ENCODE measurements around the gene C10orf120.

The C10orf120 gene

DNA sequence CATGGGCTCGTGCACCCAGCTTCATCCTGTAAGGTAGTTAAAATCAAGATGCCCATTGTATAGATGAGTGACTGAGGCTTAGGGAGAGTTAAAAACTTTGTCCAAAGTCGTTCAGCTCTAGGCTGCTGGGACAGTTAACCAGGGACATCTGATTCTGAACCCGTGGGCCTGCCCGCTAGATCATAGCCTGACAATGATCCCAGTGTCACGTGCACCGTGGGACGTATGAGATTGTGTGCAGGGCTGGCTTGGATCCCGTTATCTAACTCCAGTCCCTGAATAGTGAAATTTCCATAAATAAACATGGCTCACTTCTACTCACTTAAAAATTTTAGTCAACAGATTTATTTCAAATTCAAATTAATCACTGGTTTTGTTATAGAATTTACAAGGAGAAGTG lies 24.9 kb downstream of the C10orf120 start:
- TF ChIP-seq, protein P1, sequence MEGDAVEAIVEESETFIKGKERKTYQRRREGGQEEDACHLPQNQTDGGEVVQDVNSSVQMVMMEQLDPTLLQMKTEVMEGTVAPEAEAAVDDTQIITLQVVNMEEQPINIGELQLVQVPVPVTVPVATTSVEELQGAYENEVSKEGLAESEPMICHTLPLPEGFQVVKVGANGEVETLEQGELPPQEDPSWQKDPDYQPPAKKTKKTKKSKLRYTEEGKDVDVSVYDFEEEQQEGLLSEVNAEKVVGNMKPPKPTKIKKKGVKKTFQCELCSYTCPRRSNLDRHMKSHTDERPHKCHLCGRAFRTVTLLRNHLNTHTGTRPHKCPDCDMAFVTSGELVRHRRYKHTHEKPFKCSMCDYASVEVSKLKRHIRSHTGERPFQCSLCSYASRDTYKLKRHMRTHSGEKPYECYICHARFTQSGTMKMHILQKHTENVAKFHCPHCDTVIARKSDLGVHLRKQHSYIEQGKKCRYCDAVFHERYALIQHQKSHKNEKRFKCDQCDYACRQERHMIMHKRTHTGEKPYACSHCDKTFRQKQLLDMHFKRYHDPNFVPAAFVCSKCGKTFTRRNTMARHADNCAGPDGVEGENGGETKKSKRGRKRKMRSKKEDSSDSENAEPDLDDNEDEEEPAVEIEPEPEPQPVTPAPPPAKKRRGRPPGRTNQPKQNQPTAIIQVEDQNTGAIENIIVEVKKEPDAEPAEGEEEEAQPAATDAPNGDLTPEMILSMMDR (IDR thresholded peaks at IDR 0.05; ENCODE audit: insufficient read depth, low read depth, low read length, missing control alignments), result no peak
- DNase-seq (ENCODE audit: low read depth), result no peak
- no peak overlapping the region for H3K4me3 ChIP-seq (ENCODE audit: low read depth, low read length)

GRCh38 chr10:122673731-122674130 lies 25.9 kb downstream of the C10orf120 start:
- TF ChIP-seq, protein P1 (IDR thresholded peaks at IDR 0.05; ENCODE audit: insufficient read depth, low read depth, low read length, missing control alignments), result no peak
- no peak for DNase-seq (ENCODE audit: low read depth)
- no peak overlapping the region for H3K4me3 ChIP-seq (ENCODE audit: low read depth, low read length)

- DNase-seq (ENCODE audit: low read depth), result no peak
- TF ChIP-seq, protein P1 (IDR thresholded peaks at IDR 0.05; ENCODE audit: insufficient read depth, low read depth, low read length, missing control alignments), result no peak
- H3K4me3 ChIP-seq (ENCODE audit: low read depth, low read length), result no peak overlapping the region
Observed at GRCh38 chr10:122673269-122673668, 26.4 kb downstream of the C10orf120 start.

DNA sequence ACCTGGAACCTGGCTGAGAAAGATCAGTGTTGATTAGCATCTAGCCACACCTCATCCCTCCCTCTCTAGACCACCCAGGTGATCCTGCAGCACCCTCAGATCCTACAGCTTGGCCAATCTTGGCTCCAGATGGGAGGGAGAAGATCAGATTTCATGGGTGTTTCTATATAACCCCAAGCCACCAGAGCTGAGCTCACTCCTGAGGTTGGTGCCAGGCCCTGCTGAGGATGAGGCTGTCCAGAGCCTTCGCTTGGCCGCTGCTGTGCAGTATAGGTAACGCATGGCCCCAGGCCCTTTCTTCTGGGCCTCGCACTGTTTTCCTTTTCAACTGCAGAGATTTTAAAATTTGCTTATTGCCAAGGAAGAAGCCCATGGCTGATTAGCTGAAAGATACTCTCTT lies 27.0 kb downstream of the C10orf120 start:
- no peak overlapping the region for H3K4me3 ChIP-seq (ENCODE audit: low read depth, low read length)
- TF ChIP-seq, protein P1 (IDR thresholded peaks at IDR 0.05; ENCODE audit: insufficient read depth, low read depth, low read length, missing control alignments), result no peak
- no peak for DNase-seq (ENCODE audit: low read depth)

DNA sequence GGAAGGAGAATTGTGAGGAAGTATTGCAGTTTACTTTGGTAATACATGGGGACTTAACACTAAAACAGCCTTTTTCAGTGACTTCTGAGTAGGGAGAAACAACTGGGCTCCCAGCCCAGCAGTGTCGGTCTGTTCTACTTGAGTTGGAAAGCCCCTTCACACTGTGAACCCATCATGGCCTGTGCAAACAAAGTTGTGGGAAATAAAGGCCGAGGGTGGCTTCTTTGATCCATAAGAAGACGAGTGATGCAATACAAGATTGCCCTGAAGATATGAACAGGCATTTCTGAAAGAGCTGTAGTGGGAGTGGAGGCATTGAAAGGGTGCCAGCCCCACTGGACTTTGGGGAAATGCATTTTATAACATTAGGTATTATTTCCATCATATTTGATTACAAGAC lies 28.3 kb downstream of the C10orf120 start:
- H3K4me3 ChIP-seq (ENCODE audit: low read depth, low read length), result no peak overlapping the region
- DNase-seq (ENCODE audit: low read depth), result no peak
- TF ChIP-seq, protein P1 (IDR thresholded peaks at IDR 0.05; ENCODE audit: insufficient read depth, low read depth, low read length, missing control alignments), result no peak

- no peak overlapping the region for H3K4me3 ChIP-seq (ENCODE audit: low read depth, low read length)
- no peak for DNase-seq (ENCODE audit: low read depth)
- TF ChIP-seq, protein P1 (IDR thresholded peaks at IDR 0.05; ENCODE audit: insufficient read depth, low read depth, low read length, missing control alignments), result no peak
Observed at GRCh38 chr10:122669842-122670241, 29.8 kb downstream of the C10orf120 start.

DNA sequence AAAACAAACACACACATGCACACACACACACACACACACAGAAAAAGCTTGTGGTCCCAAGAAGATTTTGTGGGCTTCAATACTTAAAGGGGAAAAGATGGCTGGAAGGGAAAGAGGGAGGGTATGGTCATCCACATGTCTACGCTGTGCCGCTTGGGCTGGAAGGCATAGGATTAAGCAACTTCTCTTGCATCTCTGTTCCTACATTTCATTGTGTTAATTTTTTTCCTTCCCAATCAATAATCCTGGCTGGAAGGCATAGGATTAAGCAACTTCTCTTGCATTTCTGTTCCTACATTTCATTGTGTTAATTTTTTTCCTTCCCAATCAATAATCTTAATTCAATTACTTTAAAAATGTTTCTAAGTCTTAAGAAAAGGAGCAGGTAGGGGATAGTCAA lies 30.6 kb downstream of the C10orf120 start:
- TF ChIP-seq, protein P1 (IDR thresholded peaks at IDR 0.05; ENCODE audit: insufficient read depth, low read depth, low read length, missing control alignments), result no peak
- DNase-seq (ENCODE audit: low read depth), result no peak
- no peak overlapping the region for H3K4me3 ChIP-seq (ENCODE audit: low read depth, low read length)
